ENCODE data around the gene BMP5.
A peak's percentile ranks its signal among the peaks of the same experiment; 100 is the strongest.

Gene BMP5

GRCh38 chr6:55822005-55822404 is 53.4 kb downstream of the BMP5 start:
- Histone ChIP-seq H3K4me1 (peaks cover 0 to 10% (median 0%) of the 10 kb centered on the region in 10 experiments; a peak in 4 of 20 replicates), H3K9me3 (replicated peaks in 1 of 11) (no peaks in the 10 kb centered on the region), H3K36me3 (no peaks in the 10 kb centered on the region), H3K27me3 (no peaks in the 10 kb centered on the region), H3K4me3 (no peak overlapping the region), H3K4me2 (no peak overlapping the region), H3K27ac (no peak overlapping the region), H3K9ac (no peak overlapping the region), H4K20me1 (no peaks in the 10 kb centered on the region)
- TF ChIP-seq Cebpa-rat (IDR thresholded peaks at IDR 0.05), result no peak

GRCh38 chr6:55820696-55821095 is 54.7 kb downstream of the BMP5 start:
- no peak overlapping the region for H3K4me2 ChIP-seq
- H3K4me1 ChIP-seq, result peaks cover 0 to 10% (median 0%) of the 10 kb centered on the region in 10 experiments; a peak in 4 of 20 replicates
- no peak overlapping the region for H3K4me3 ChIP-seq
- no peak overlapping the region for H3K27ac ChIP-seq
- no peaks in the 10 kb centered on the region for H3K36me3 ChIP-seq
- no peaks in the 10 kb centered on the region for H4K20me1 ChIP-seq
- H3K27me3 ChIP-seq, result no peaks in the 10 kb centered on the region
- H3K9me3 ChIP-seq (replicated peaks in 1 of 11), result no peaks in the 10 kb centered on the region
- H3K9ac ChIP-seq, result no peak overlapping the region
- TF ChIP-seq Cebpa-rat (IDR thresholded peaks at IDR 0.05), result no peak

- no peak overlapping the region for H3K4me3 ChIP-seq
- no peaks in the 10 kb centered on the region for H3K9me3 ChIP-seq (replicated peaks in 1 of 11)
- no peaks in the 10 kb centered on the region for H4K20me1 ChIP-seq
- H3K4me1 ChIP-seq, result peaks cover 0 to 10% (median 0%) of the 10 kb centered on the region in 10 experiments; a peak in 4 of 20 replicates
- no peak overlapping the region for H3K4me2 ChIP-seq
- no peak overlapping the region for H3K27ac ChIP-seq
- H3K27me3 ChIP-seq, result no peaks in the 10 kb centered on the region
- H3K36me3 ChIP-seq, result no peaks in the 10 kb centered on the region
- H3K9ac ChIP-seq, result no peak overlapping the region
- no peak for TF ChIP-seq Cebpa-rat (IDR thresholded peaks at IDR 0.05)
Measured at GRCh38 chr6:55819811-55820210, 55.6 kb downstream of the BMP5 start.

GRCh38 chr6:55818482-55818881 is 56.9 kb downstream of the BMP5 start:
- no peak overlapping the region for H3K9ac ChIP-seq
- H3K4me1 ChIP-seq, result peaks cover 0 to 10% (median 0%) of the 10 kb centered on the region in 10 experiments; a peak in 4 of 20 replicates
- 0 out of 22 replicates have a peak overlapping the region, but pooled peaks of 1 of the 11 experiments have one; percentile 8 for H3K4me2 ChIP-seq
- TF ChIP-seq Cebpa-rat (IDR thresholded peaks at IDR 0.05), result peak in 2 of 11 experiments; percentile 77 to 79; a peak in 7 of 22 replicates
- no peaks in the 10 kb centered on the region for H3K36me3 ChIP-seq
- H3K9me3 ChIP-seq (replicated peaks in 1 of 11), result no peaks in the 10 kb centered on the region
- H3K27ac ChIP-seq, result no peak overlapping the region
- H3K27me3 ChIP-seq, result no peaks in the 10 kb centered on the region
- no peak overlapping the region for H3K4me3 ChIP-seq
- no peaks in the 10 kb centered on the region for H4K20me1 ChIP-seq

GRCh38 chr6:55812509-55812908 is 62.9 kb downstream of the BMP5 start:
- Histone ChIP-seq H3K4me1 (no peaks in the 10 kb centered on the region), H4K20me1 (no peaks in the 10 kb centered on the region), H3K4me2 (no peak overlapping the region), H3K36me3 (no peaks in the 10 kb centered on the region), H3K4me3 (no peak overlapping the region), H3K9ac (no peak overlapping the region), H3K27ac (no peak overlapping the region), H3K27me3 (no peaks in the 10 kb centered on the region), H3K9me3 (replicated peaks in 1 of 11) (no peaks in the 10 kb centered on the region)
- TF ChIP-seq Cebpa-rat (IDR thresholded peaks at IDR 0.05), result no peak

GRCh38 chr6:55811074-55811473 is 64.3 kb downstream of the BMP5 start:
- no peak for TF ChIP-seq Cebpa-rat (IDR thresholded peaks at IDR 0.05)

GRCh38 chr6:55802259-55802658 is 73.1 kb downstream of the BMP5 start:
- no peak for TF ChIP-seq Cebpa-rat (IDR thresholded peaks at IDR 0.05)
- Histone ChIP-seq H3K4me1 (no peaks in the 10 kb centered on the region), H3K9ac (no peak overlapping the region), H4K20me1 (no peaks in the 10 kb centered on the region), H3K27ac (no peak overlapping the region), H3K4me3 (no peak overlapping the region), H3K27me3 (no peaks in the 10 kb centered on the region), H3K36me3 (no peaks in the 10 kb centered on the region), H3K4me2 (no peak overlapping the region), H3K9me3 (replicated peaks in 1 of 11) (no peaks in the 10 kb centered on the region)

More at GRCh38 chr6:55811074-55811473, 64.3 kb downstream of the BMP5 start:
- Histone ChIP-seq H3K36me3 (no peaks in the 10 kb centered on the region), H3K4me3 (no peak overlapping the region), H3K9ac (no peak overlapping the region), H3K4me1 (no peaks in the 10 kb centered on the region), H3K27ac (no peak overlapping the region), H3K27me3 (no peaks in the 10 kb centered on the region), H3K9me3 (replicated peaks in 1 of 11) (no peaks in the 10 kb centered on the region), H3K4me2 (no peak overlapping the region), H4K20me1 (no peaks in the 10 kb centered on the region)

GRCh38 chr6:55798571-55798970 is 76.8 kb downstream of the BMP5 start:
- Histone ChIP-seq H3K9ac (no peak overlapping the region), H3K4me2 (no peak overlapping the region), H3K9me3 (replicated peaks in 1 of 11) (no peaks in the 10 kb centered on the region), H3K27ac (no peak overlapping the region), H3K4me3 (no peak overlapping the region), H3K4me1 (no peaks in the 10 kb centered on the region), H3K27me3 (no peaks in the 10 kb centered on the region), H4K20me1 (no peaks in the 10 kb centered on the region), H3K36me3 (no peaks in the 10 kb centered on the region)
- no peak for TF ChIP-seq Cebpa-rat (IDR thresholded peaks at IDR 0.05)

GRCh38 chr6:55794136-55794812 is 81.1 kb downstream of the BMP5 start:
- H4K20me1 ChIP-seq, result no peaks in the 10 kb centered on the region
- H3K4me1 ChIP-seq, result no peaks in the 10 kb centered on the region
- no peak overlapping the region for H3K27ac ChIP-seq
- H3K27me3 ChIP-seq, result no peaks in the 10 kb centered on the region
- TF ChIP-seq Cebpa-rat (IDR thresholded peaks at IDR 0.05), result no peak
- no peak overlapping the region for H3K4me2 ChIP-seq
- H3K36me3 ChIP-seq, result no peaks in the 10 kb centered on the region
- no peak overlapping the region for H3K9ac ChIP-seq
- H3K9me3 ChIP-seq (replicated peaks in 1 of 11), result no peaks in the 10 kb centered on the region
- H3K4me3 ChIP-seq, result no peak overlapping the region

- no peak overlapping the region for H3K27ac ChIP-seq
- H3K36me3 ChIP-seq, result no peaks in the 10 kb centered on the region
- no peaks in the 10 kb centered on the region for H3K9me3 ChIP-seq (replicated peaks in 1 of 11)
- H3K4me3 ChIP-seq, result no peak overlapping the region
- H3K9ac ChIP-seq, result no peak overlapping the region
- no peaks in the 10 kb centered on the region for H3K27me3 ChIP-seq
- H4K20me1 ChIP-seq, result no peaks in the 10 kb centered on the region
- no peaks in the 10 kb centered on the region for H3K4me1 ChIP-seq
- no peak overlapping the region for H3K4me2 ChIP-seq
- TF ChIP-seq Cebpa-rat (IDR thresholded peaks at IDR 0.05), result no peak
Measured at GRCh38 chr6:55785273-55785672, 90.1 kb downstream of the BMP5 start.

Data from BLaER1 treated with 17β-estradiol and CSF1 and Interleukin-3, amounts not matched to agents 10 nM and 100 nM (cell line).